HG02623 (cell line): Measurements from ENCODE around the gene HLA-E.
"Not testable (repeated sequence)": the region's sequence is repeated elsewhere in the genome, so short reads cannot be mapped to it uniquely, and the experiment has no call there.

Experiments
- ATAC-seq: cut with Tn5 transposase; IDR thresholded peaks from one replicate; pipeline ENCODE4 v1.9.1; 2021; ENCODE audit warnings: moderate library complexity; ENCODE audit not compliant: unreplicated experiment

Gene HLA-E

GRCh38 chr6:30480536-30481156, 8.7 kb upstream of the HLA-E start:
- ATAC-seq: no peak

DNA sequence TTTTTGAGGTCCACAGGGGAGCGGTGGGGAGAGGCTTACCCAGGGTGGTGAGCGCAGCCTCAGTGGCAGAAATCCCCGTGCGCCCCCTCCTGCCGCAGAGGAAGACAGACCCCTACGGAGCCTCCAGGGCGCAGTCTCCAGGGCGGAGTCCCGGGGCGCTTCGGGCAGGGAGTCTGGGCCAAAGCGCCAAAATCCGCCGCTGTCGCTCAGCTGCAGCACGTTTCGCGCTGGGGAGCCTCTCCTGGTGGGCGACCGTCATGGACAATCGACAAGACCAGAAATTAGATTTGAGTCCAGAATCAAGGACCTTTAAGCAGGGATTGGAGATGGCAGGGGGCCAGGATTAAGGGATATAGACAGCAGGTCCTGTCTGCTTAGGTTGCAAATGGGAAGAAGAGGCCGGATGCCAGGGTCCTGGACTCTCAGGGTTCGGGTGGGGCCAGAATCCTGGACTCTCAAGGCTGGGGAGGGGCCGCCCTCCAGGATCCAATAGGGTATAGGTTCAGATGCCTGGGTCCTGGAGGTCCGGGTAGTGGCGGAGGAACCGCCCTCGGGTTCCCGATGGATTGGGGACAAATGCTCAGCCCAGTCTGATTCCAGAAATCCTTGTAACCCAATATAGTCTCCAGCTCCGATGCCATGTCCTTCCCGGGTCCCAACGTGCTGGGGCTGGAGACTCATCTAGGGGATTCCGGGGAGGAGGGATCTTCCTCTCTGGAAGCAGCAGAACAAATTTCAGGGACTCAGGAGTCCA, 7.9 kb upstream of the HLA-E start:
- ATAC-seq: no peak

- not testable (repeated sequence) for ATAC-seq
Measured at GRCh38 chr6:30481965-30482644, 7.2 kb upstream of the HLA-E start.

DNA sequence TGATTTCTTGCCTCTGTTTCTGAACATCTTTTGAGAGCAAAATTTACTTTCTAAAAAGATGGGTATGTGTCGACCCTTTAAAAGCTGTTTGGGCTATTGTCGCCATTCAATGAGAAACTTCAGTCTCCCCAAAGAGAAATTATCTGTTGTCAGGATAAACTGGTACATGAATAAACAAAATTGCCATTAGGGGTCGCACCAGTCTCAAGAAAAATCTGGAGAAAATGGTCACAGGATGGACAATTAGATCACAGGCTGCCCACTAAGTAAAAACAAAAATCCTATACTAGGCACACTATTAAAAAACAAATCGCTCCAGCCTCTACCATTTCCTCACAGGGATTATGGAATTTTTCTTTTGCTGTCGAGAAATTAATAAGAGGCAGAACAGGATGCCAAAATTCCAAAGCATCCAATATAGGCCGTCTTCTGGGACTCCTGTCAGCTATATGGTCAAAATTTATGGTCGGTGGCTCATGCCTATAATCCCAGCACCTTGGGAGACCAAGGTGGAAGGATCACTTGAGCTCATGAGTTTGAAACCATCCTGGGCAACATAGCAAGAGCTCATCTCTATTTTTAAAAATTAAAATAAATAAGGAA, 5.5 kb upstream of the HLA-E start:
- no peak for ATAC-seq

- ATAC-seq: no peak
Measured at GRCh38 chr6:30485236-30485635, 4.1 kb upstream of the HLA-E start.

DNA sequence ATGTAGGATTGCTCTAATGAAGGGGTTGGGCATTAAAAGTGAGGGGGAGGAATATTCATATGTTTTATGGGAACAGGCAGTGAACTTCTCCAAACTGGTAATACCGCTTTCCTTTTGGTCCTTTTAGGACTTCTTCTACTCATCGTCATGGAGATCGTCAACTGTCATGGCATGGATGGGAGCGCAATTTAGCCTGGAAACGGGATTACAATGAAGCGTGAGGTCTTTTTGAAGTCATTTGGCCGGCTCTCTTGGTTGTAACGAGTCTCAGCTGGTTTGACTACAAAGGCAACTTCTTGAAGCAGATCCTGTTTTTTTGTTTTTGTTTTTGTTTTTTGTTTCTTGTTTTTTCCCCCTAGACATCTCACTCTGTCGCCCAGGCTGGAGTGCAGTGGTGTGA, 1.4 kb upstream of the HLA-E start:
- no peak for ATAC-seq

DNA sequence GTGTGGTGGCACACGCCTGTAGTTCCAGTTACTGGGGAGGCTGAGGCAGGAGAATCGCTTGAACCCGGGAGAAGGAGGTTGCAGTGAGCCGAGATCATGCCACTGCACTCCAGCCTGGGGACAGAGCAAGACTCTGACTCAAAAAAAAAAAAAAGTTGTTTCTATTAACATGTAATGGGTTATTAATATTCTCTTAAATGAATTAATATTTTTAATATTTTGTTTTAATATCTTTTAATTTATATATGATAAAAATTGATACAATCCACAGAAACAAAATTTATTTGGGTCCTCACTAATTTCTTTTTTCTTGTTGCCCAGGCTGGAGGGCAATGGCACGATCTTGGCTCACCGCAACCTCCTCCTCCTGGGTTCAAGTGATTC, 620 bp upstream of the HLA-E start:
- ATAC-seq: not testable (repeated sequence)

DNA sequence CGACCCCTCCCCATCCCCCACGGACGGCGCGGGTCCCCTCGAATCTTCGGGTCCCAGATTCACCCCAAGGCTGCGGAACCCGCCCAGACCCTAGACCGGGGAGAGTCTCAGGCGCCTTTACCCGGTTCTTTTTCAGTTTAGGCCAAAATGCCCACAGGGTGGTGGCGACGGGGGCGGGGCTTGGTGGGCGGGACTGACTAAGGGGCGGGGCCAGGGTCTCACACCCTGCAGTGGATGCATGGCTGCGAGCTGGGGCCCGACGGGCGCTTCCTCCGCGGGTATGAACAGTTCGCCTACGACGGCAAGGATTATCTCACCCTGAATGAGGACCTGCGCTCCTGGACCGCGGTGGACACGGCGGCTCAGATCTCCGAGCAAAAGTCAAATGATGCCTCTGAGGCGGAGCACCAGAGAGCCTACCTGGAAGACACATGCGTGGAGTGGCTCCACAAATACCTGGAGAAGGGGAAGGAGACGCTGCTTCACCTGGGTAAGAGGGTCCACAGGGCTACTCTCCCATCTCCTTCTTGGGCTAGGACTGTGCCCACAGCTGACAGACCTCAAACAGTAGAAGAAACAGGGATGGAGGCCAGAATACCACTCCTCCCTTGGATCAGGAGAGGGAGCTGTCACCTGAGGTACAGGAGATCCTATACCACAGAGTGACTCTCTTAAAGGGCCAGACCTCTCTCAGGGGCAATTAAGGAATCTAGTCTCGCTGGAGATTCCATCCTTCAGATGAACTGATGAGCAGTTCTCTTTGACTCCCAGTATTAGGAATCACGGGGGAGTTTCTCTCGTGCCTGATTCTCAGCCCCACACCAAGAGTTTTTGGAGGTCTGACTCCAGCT, 942 bp downstream of the HLA-E start:
- ATAC-seq: peak; percentile 20

GRCh38 chr6:30491291-30491953, 2.1 kb downstream of the HLA-E start:
- ATAC-seq: not testable (repeated sequence)

- no peak for ATAC-seq
Measured at GRCh38 chr6:30491991-30492952, 3.0 kb downstream of the HLA-E start.

DNA sequence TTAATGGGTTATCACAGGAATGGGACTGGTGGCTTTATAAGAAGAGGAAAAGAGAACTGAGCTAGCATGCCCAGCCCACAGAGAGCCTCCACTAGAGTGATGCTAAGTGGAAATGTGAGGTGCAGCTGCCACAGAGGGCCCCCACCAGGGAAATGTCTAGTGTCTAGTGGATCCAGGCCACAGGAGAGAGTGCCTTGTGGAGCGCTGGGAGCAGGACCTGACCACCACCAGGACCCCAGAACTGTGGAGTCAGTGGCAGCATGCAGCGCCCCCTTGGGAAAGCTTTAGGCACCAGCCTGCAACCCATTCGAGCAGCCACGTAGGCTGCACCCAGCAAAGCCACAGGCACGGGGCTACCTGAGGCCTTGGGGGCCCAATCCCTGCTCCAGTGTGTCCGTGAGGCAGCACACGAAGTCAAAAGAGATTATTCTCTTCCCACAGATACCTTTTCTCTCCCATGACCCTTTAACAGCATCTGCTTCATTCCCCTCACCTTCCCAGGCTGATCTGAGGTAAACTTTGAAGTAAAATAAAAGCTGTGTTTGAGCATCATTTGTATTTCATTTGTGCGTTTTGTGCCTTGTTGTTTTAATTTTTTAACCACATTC, 4.4 kb downstream of the HLA-E start:
- no peak for ATAC-seq

DNA sequence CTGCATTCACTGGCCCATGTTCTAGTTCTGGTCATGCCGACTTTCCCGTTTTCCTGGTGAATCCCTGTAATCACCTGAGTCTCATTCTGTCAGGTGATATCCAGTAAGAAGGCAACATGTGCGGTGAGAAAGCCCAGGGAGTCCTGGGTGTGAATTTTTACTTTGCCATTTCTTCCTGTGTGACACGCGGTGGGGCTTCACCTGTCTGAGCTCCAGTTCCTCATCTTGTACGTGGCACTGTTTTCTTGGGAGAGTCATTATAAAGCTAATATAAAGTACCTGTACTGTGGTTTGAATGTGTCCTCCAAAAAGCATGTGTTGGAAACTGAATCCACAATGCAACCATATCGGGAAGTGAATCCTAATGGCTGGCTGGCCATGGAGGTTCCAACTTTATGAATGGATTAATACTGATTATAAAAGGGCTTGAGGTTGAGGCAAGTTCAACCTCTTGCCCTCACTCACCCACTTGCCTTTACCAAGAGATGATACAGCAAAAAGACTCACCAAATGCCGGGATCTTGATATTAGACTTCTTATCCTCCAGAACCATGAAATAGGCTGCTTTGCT, 5.1 kb downstream of the HLA-E start:
- no peak for ATAC-seq

DNA sequence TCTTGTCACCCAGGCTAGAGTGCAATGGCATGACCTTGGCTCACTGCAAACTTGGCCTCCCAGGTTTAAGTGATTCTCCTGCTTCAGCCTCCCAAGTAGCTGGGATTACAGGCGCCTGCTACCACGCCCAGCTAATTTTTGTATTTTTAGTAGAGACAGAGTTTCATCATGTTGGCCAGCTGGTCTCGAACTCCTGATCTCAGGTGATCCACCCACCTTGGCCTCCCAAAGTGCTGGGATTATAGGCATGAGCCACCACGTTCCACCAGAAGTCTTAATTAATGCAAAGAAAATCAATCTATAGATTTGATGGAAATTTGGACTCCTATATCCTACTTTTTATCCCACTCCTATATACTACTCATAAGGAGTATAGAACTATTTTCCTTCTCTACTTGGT, 5.8 kb downstream of the HLA-E start:
- not testable (repeated sequence) for ATAC-seq

DNA sequence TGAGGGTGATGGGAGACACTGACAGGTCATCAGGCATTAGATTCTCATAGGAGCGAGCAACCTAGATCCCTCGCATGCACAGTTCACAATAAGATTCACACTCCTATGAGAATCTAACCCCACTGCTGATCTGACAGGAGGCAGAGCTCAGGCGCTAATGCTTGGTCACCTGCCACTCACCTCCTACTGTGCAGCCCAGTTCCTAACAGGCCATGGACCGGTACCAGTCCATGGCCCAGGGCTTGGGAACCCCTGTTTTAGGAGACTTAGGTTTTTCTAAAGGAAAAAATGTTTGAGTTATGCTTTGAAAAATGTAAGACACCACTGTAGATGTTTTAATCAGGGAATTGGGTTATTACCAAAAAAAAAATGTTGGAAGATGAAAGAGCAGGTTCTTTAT, 6.7 kb downstream of the HLA-E start:
- no peak for ATAC-seq

DNA sequence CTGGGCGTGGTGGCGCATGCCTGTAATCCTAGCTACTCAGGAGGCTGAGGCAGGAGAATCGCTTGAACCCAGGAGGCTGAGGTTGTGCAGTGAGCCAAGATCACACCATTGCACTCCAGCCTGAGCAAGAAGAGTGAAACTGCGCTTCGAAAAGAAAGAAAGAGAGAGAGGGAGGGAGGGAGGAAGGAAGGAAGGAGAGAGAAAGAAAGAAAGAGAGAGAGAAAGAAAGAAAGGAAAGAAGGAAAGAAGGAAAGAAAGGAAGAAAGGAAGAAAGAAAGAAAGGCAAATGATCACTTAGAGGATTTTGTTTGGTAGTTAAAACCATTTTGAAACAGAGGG, 7.9 kb downstream of the HLA-E start:
- not testable (repeated sequence) for ATAC-seq

- ATAC-seq: no peak
Measured at GRCh38 chr6:30497714-30498113, 8.4 kb downstream of the HLA-E start.

DNA sequence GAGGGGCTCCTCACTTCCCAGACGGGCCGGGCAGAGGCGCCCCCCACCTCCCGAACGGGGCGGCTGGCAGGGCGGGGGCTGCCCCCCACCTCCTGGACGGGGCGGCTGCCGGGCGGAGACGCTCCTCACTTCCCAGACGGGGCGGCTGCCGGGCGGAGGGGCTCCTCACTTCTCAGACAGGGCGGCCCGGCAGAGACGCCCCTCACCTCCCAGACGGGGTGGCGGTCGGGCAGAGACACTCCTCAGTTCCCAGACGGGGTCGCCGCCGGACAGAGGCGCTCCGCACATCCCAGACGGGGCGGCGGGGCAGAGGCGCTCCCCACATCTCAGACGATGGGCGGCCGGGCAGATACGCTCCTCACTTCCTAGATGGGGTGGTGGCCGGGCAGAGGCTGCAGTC, 9.4 kb downstream of the HLA-E start:
- ATAC-seq: not testable (repeated sequence)
